Esophagus muscularis mucosa (tissue), 3 donors: ENCODE data around the gene SPAAR.
A peak's percentile ranks its signal among the peaks of the same experiment; 100 is the strongest.

ENCODE experiments used
- CTCF ChIP-seq, 3 experiments: fragments of 200-600 bp in 2 of 3; fragments of 450-650 bp in 1 of 3; sonication (generic) in 2 of 3; IDR thresholded peaks; one replicate each; pipeline ENCODE4 v1.5.1; 2017 to 2019; ENCODE audit warnings: antibody characterized with exemption in 3 of 3, mild to moderate bottlenecking in 2 of 3, moderate library complexity in 1 of 3
- POLR2A ChIP-seq: fragments of 450-650 bp; IDR thresholded peaks from one replicate; pipeline ENCODE4 v1.6.1; 2017; ENCODE audit warnings: antibody characterized with exemption, moderate library complexity, mild to moderate bottlenecking, low read depth

- TF ChIP-seq POLR2A: no peak
- peak; percentile 80 to 90 (median 83) for TF ChIP-seq CTCF (IDR thresholded peaks at IDR 0.05)
These were observed 45.8 kb downstream of the SPAAR start for GRCh38 chr9:35954942-35955546.
